ENCODE measurements around the gene JARID2.

DNA sequence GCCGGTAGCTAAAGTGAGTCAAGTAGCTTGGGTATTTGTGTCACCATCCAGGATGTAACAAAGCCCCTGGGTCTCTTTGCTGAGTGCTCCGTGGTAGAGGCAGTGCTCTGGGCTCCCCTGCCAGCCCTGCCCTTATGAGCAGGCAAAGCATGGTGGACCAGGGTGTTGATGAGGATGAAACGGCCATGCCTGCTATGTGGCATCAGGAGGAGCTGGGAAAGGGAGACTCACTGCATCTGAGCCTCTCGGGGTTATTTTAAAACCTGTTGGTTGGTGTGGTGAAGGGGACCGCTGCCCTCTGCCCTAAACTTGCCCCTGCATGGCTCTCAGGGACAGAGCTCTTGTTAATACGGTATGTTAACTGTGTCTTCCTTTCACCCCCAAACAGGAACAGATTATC, 273.8 kb downstream of the JARID2 start:
- TF ChIP-seq, protein P1, sequence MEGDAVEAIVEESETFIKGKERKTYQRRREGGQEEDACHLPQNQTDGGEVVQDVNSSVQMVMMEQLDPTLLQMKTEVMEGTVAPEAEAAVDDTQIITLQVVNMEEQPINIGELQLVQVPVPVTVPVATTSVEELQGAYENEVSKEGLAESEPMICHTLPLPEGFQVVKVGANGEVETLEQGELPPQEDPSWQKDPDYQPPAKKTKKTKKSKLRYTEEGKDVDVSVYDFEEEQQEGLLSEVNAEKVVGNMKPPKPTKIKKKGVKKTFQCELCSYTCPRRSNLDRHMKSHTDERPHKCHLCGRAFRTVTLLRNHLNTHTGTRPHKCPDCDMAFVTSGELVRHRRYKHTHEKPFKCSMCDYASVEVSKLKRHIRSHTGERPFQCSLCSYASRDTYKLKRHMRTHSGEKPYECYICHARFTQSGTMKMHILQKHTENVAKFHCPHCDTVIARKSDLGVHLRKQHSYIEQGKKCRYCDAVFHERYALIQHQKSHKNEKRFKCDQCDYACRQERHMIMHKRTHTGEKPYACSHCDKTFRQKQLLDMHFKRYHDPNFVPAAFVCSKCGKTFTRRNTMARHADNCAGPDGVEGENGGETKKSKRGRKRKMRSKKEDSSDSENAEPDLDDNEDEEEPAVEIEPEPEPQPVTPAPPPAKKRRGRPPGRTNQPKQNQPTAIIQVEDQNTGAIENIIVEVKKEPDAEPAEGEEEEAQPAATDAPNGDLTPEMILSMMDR (IDR thresholded peaks at IDR 0.05) = no peak
- no peak for TF ChIP-seq POLR2A (IDR thresholded peaks at IDR 0.05)
